GM15510 (cell line): ENCODE results near the gene MCOLN3.

ENCODE experiments used
- POLR2A ChIP-seq: IDR thresholded peaks from 3 replicates; pipeline ENCODE4 v1.6.1; 2011; ENCODE audit warnings: borderline replicate concordance; ENCODE audit not compliant: insufficient read length; ENCODE audit errors: extremely low read depth

Gene MCOLN3

DNA sequence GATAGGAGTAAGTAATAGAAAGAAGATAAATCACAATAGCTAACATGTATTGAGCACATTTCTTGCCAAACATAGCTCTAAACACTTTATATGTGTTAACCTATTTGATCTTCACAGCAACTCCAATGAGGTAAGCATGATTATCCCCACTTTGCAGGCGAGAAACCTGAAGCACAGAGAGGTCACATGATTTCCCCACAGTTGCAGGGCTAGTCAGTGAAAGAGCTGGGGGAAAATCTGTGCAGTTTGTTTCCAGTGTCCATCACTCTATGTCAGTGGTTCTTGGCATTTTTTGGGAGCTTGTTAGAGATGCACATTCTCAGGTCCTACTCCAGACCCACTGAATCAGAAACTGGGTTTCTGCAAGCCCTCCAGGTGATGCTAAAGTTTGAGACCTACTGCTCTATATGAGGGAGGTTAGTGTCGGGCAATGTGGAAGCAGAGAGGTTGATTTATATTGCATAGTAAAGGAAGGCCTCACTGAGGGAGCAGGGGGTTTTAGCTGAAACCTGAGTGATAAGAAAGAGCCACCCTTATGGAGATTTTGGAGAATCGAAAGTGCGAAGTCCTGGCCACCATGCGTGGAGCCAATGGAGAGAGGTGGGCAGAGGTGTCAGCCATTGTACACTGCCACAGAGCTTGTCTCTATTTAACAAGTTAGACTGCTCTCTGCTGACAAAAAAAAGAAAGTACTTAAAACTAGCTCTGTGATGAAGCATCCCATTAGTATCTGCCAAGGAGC lies 20.9 kb downstream of the MCOLN3 start:
- TF ChIP-seq POLR2A, result no peak

DNA sequence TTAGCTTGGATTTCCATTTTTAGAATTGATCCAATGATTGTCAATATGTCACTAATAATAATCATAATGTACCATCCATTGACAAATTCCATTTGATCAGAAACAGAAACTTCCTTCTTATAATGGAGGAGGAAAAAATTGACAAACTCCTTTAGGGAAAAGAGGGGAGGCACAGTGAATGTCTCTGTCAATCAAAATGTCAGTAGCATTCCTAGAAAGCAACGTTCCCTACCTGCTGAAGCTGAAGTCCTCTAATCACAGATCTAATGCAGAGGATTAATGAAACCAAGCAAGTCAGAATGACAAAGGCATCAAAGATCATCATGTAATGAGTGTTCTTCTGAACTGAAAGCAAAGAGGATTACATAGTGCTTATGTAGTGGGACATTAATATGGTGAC lies 22.4 kb downstream of the MCOLN3 start:
- TF ChIP-seq POLR2A, result no peak

DNA sequence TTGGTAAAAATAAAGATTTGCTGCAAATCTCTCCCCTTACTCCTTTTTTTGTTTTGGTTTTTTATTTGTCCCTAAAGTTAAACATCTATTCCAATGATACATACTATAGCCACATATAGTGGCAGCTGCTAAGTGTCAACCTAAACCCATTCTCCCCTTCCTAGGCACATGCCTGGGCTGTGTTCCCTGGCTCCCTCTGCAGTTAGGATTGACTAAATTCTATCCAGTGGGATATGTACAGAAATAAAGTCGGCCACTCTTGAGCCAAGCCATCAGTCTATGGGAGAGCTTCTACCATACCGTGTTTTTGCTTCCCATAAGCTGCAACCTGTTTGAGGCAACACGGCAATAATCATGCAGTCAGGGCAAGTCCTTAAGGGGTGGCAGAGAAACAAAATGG lies 23.6 kb downstream of the MCOLN3 start:
- TF ChIP-seq POLR2A, result no peak

DNA sequence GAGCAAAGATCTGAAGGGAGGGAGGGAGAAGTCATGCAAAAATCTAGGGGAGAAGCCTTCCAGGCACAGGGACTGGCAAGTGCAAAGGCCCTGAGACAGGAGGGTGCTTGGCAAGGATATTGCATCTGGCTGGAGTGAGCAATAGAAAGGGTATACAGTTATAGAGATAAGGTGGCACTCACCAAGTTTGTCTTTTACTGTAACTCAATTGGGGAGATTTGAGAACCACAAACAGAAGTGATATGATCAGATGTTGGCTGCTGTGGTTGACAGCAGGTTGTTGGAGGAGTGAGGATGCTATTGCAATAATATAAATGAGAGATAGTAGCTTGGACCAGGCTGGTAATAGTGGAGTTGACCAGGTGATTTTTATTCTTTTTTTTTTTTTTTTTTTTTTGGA lies 25.6 kb downstream of the MCOLN3 start:
- no peak for TF ChIP-seq POLR2A

DNA sequence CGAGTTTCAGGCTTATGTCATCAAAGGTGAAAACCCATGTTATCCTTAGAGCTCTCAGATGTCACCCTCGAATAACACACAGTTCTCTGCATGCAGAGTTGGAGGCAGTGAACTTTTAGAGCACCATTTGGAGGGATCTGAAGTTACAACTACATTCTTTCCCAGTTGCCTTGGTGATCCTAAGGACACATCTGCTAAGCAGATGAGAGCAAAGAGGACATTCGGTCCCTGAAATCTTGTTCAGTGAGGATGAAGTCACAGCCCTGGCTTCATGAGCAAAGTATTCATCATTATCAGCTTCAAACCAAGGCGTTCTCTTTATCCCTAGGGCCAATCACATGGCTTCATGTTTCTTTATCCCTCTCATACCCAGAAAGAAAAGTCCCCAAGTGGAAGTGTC lies 28.3 kb downstream of the MCOLN3 start:
- no peak for TF ChIP-seq POLR2A

DNA sequence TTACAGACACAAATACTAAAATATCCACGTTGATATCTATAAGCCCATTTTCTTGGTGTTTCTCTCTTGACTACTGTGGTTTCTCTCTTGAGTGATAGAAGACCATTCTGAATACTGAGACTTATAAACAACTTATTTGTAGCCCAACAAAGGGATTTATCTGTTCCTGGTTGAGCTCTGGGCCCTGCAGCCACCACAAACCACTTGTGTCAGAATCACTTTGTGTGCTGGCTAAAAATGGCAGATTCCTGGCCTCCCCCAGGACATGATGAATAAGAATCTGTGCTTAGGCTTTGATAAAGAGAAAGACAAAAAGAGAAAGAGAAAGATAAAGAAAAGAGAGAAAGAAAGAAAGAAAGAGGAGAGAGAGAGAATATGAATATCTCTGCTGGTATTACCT lies 32.5 kb downstream of the MCOLN3 start:
- no peak for TF ChIP-seq POLR2A

DNA sequence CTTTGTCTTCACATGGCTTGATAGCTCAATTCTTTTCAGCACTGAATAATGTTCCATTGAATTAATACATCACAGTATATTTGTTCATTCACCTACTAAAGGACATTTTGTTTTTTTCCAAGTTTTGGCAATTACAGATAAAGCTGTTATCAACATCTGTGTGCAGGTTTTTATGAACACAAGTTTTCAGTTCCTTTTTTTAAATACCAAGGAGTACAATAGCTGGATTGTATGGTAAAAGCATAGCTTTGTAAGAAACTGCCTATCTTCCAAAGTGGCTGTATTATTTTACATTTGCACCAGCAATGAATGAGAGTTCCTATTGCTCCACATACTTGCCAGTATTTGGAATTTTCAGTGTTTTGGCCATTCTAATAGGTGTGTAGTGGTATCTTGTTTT lies 46.6 kb downstream of the MCOLN3 start:
- no peak for TF ChIP-seq POLR2A

DNA sequence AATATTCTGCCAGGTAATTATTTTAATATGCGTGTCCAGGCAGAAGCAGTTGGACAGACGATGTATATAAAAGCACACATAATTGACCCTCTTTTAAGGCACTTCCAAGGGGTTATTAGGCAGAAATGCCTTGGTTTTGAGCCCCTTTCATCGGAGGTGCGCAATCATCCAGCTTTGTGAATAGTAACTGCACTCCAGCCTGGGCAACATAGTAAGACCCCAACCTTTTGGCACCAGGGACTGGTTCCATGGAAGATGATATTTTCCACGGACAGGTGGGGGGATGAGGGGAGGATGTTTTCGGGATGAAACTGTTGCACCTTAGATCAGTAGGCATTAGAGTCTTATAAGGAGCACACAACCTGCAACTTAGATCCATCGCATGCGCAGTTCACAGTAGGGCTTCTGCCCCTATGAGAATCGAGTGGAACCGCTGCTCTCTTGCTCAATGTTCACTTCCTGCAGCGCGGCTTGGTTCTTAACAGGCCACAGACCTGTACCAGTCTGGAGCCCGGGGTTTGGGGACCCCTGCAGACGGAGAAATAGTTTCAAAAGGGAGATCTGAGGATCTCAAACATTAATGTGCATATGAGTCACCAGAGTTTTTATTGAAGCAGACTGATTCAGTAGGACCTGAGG lies 49.5 kb downstream of the MCOLN3 start:
- TF ChIP-seq POLR2A, result no peak

DNA sequence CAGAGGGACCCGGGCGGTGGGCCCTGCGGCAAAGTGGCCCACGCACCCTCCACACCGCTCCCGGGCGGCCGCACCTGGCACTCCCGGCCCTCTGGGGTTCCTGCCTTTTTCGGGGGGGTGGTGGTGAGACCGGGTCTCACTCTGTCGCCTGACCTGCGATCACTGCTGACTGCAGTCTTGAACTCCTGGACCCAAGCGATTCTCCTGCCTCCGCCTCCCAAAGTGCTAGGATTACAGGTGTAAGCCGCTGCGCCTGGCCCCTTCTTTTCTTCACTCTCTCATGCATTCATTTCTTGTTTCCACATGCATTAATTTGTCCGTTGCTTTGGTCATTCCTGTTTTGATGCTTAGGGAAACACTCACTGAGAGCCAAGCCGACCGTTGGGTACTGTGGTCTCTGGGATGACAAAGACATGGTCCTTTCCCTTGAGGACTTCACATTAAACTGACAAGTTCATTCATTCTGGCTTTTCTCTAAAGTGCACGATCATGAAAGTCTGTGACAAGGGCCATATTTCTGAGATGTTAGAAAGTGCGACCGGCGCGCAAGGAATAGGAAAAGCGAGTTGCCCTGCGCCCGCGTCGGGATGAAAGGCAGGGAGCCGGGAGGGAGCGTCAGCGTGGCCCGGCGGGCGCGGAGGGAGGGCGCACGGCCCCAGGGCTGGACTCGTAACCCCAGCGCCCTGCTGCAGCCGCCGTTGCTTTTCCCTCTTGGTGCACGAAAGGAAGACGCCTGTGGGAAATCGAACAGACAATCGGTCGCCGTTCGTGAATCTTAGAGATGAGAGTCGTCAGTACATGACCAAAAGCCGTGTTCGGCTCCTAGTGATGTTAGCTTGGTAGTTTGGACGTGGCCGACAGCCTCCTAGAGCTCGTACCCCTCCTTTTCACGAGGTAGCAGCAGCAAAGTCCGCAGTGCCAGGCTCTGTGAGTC lies 50.4 kb downstream of the MCOLN3 start:
- TF ChIP-seq POLR2A, result no peak

DNA sequence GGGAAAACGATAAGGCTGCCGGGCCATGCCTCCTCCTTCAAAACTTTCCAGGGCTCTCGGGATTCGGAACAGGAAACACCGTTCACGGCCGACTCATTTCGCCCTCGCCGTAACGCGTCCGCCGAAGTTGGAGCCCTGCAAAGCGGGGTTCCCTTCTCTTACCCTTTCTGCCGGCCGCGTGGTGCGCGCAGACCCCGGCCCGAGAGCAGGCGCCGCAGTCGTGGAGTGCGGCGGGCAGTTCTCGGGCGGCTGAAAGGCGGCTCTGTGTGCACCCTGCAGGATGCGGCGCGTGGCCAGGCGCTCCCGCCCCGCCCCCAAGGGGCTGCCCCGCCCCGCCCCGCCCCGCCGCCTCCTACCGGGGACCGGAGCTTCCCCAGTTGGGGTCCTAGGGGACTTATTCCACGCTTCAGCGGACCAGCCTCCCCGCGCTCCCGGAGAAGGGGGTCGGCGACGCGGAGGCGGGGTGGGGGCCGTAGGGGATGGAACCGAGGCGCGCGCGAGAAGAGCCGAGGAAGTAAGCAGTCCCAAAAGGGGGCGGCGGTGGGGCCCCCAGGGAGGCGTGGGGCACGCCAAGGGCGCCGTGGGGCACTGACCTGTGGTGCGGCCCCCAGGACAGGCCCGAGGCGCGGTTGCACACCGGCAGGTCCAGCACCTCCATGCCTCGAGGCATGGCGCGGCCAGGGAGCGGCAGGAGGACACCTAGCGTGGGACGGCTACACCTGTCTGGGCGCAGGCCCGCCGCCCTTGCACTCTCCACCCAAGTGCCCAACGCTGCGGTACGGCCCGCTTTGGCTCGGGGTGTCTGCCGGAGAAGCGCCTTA lies 51.2 kb downstream of the MCOLN3 start, which contains the start of gene MCOLN2:
TSS of gene MCOLN2 (minus strand) at position 268 of the 821 bp plus-strand sequence. CDS start at position 27, 241 bp downstream.
- peak; percentile 81 for TF ChIP-seq POLR2A

DNA sequence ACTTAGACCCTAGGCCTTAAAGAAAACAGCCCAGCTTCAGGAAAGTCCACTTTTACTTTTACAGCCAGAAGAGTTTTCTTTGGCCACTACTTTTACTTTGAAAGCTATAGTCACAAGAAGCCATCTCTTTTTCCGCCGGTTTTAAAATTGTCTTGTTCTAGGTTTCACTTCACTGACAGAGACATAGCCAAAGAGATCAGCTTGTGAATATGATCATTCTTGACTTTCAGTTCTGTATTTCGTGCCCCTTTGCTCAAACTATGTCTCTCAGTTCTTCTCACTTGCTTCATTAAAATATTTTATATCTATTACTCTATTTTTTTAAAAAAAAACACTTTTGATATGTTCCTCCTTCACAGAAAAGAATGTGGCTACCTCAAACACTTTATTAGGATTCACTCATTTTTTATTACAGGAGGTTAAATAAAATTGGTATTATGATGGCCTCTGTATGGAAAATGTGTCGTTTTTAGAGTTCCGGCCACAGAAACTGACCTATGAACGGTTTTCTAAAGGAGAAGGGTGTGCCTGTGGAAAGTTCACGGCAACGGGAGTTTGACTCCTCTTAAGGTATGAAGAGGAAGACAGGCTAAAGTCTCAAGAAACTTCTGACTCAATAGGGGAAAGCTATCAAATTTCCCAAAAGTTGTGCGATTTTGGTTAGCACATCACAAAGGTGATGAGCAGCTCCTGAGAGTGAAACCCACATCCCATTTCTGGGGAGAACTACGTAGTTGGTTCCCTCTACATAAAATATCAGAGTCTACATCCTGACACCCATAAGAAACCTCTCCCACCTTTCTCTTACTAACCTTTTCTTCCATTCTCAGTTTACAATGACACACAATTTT lies 52.6 kb downstream of the MCOLN3 start:
- TF ChIP-seq POLR2A, result peak; percentile 30

DNA sequence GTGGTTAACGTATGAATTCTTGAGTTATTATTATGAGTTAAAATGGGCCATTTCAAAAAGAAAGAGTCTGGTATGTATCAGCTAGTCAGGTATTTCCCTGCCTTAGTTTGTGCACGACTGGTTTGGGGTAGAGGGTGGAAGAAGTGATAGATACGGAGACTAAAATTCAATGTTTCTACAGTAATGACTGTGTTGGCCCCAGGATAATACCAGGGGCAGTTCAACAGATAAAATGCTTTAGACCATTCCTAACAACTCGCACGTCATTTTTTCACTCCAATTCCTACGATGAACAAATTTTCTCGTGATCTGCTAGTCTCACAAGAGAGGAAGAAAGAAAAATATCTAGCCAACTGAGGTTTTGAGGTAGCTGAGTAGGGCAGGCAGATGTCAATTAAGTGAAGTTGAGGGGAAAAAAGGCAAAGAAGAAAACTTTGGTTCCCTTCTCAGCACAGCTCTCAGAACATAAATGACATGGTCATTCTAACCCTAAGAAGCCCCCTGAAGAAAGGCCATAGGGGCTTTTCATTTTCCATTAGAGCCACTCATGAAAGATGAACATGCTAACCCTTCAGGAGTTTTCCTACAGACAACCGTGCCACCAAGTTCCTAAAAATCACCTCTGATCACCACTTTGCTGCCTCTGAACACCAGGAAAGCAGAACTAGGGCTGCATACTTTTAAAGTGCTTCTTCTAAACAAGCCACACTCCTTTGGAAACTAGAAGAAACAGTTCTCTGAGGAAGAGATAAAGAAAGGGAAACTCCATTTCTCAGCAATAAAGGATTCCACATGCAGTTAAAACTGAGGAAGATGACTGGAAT lies 57.0 kb downstream of the MCOLN3 start:
- no peak for TF ChIP-seq POLR2A

DNA sequence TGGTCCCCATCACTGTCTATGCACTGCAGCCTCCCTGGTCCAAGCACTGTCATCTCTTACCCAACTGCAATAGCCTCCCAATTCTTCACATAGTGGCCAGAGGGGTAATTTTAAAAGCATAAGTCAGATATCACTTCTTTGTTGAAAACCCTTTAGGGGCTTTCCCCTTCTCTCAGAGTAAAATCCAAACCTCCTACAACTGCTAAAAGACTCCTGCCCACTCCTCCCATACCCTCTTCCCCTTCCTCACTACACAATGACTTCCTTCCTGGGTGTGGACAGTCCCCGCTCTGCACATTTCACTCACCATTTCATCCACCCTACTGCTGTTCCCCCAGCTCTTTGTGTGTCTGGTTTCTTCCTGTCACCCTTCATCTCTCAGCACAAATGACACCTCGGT lies 59.7 kb downstream of the MCOLN3 start:
- TF ChIP-seq POLR2A, result peak; percentile 37
